Activated naive CD8-positive, alpha-beta T cell (primary cell): ENCODE results near the gene BPIFB1.

Experiments used
- H3K27ac Mint-ChIP-seq: one replicate; pipeline ENCODE4 v1.8.0; 2021; ENCODE audit warnings: mixed read lengths
- H3K27me3 Mint-ChIP-seq: one replicate; pipeline ENCODE4 v1.8.0; 2021; ENCODE audit warnings: mixed read lengths
- H3K36me3 Mint-ChIP-seq: one replicate; pipeline ENCODE4 v1.8.0; 2021; ENCODE audit warnings: mixed read lengths
- H3K4me1 Mint-ChIP-seq: one replicate; pipeline ENCODE4 v1.8.0; 2021; ENCODE audit warnings: low read depth, mixed read lengths
- H3K4me3 Mint-ChIP-seq: one replicate; pipeline ENCODE4 v1.8.0; 2021; ENCODE audit warnings: mild to moderate bottlenecking, mixed read lengths
- H3K9me3 Mint-ChIP-seq: one replicate; pipeline ENCODE4 v1.8.0; 2021; ENCODE audit warnings: low read depth, mixed read lengths

Gene BPIFB1

DNA sequence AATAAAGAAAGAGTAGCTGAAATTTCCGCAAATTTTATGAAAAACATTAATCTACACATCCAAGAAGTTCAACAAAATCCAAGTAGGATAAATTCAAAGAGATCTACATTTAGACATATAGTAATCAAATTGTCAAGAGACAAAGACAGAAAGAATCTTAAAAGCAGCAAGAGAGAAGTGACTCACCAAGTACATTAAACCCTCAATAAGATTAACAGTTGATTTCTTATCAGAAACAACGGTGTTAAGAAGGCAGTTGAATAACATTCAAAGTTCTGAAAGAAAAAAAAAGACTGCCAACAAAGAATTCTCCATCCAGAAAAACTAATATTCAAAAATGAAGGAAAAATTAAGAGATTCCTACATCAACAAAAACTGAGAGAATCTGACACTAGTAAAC, 28.0 kb upstream of the BPIFB1 start:
- Mint-ChIP-seq H3K27me3 (peaks cover 12% of the 10 kb centered on the region), H3K9me3 (peaks cover 3% of the 10 kb centered on the region), H3K27ac (no peak overlapping the region), H3K4me1 (no peaks in the 10 kb centered on the region), H3K36me3 (no peaks in the 10 kb centered on the region), H3K4me3 (no peak overlapping the region)

GRCh38 chr20:33257237-33257636, 25.8 kb upstream of the BPIFB1 start:
- Mint-ChIP-seq H3K4me3 (no peak overlapping the region), H3K4me1 (no peaks in the 10 kb centered on the region), H3K27ac (no peak overlapping the region), H3K36me3 (no peaks in the 10 kb centered on the region), H3K9me3 (peaks cover 3% of the 10 kb centered on the region), H3K27me3 (peaks cover 16% of the 10 kb centered on the region)

GRCh38 chr20:33259371-33259770, 23.6 kb upstream of the BPIFB1 start:
- Mint-ChIP-seq H3K4me1 (no peaks in the 10 kb centered on the region), H3K9me3 (peaks cover 1% of the 10 kb centered on the region), H3K27me3 (peaks cover 17% of the 10 kb centered on the region)

DNA sequence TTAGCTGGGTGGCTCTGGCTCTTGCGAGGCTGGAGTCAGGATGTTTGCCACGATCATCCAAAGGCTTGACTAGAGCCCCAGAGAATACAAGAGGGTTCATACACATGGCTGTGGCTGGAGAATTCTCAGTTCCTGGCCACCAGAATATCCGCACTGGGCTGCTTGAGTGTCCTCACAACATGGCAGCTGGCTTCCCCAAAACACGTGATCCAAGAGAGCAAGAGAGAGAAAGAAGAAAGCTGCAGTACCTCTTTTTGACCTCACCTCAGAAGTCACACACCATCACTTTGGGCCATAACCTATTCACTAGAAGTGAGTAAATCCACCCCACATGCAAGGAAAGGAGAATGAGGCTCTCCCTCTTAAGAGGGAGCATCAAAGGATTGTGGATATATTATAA, 21.5 kb upstream of the BPIFB1 start:
- H3K27ac Mint-ChIP-seq, result no peak overlapping the region

More at GRCh38 chr20:33259371-33259770, 23.6 kb upstream of the BPIFB1 start:
- H3K4me3 Mint-ChIP-seq, result no peak overlapping the region
- H3K27ac Mint-ChIP-seq, result no peak overlapping the region
- H3K36me3 Mint-ChIP-seq, result no peaks in the 10 kb centered on the region

DNA sequence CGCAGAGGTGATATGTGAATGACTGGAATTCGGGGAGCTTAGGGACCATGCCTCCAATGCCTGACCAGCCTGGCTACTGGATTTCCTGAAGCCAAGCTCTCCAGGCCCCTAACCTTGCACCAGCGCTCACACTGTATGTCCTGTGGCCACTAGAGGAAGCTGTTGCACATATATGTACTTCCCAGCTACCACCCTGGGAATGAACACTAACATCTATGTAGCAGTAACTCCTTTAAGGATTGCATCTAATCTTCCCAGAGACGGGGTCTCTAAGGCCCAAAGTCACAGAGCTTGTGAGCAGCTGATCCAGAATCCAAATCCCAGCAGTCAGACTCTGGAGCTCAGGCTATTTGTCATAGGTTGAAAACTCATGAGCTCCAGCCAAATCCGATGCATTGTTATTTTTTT, 20.4 kb upstream of the BPIFB1 start:
- Mint-ChIP-seq H3K36me3 (no peaks in the 10 kb centered on the region), H3K9me3 (no peaks in the 10 kb centered on the region), H3K4me3 (no peak overlapping the region), H3K27me3 (peaks cover 18% of the 10 kb centered on the region), H3K27ac (no peak overlapping the region), H3K4me1 (no peaks in the 10 kb centered on the region)

More for the DNA sequence above, 21.5 kb upstream of the BPIFB1 start:
- H3K4me1 Mint-ChIP-seq, result no peaks in the 10 kb centered on the region
- no peaks in the 10 kb centered on the region for H3K36me3 Mint-ChIP-seq
- H3K27me3 Mint-ChIP-seq, result peaks cover 19% of the 10 kb centered on the region
- H3K9me3 Mint-ChIP-seq, result no peaks in the 10 kb centered on the region
- H3K4me3 Mint-ChIP-seq, result no peak overlapping the region

GRCh38 chr20:33263784-33264183, 19.2 kb upstream of the BPIFB1 start:
- no peaks in the 10 kb centered on the region for H3K36me3 Mint-ChIP-seq
- no peak overlapping the region for H3K4me3 Mint-ChIP-seq
- H3K9me3 Mint-ChIP-seq, result no peaks in the 10 kb centered on the region
- peaks cover 22% of the 10 kb centered on the region for H3K27me3 Mint-ChIP-seq
- H3K27ac Mint-ChIP-seq, result no peak overlapping the region
- no peaks in the 10 kb centered on the region for H3K4me1 Mint-ChIP-seq

DNA sequence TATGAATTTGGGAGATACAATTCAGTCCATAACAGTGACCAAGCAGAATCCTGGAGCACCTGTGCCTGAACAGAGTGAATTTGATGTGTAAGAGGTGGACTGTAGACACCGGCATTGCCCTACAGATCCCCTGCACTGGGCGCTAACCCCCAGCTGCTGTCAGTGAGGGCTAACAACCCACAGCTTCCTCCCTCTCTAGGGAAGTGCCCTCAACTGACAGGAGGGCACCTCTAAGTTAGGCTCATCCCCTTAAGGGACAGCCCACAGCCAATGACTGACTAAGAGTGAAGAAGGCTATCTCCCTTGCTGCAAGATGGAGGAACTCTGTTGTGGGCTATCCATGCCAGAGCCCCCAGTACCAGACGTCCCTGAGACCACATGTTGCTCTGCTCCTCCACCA, 15.3 kb upstream of the BPIFB1 start:
- no peak overlapping the region for H3K27ac Mint-ChIP-seq
- no peaks in the 10 kb centered on the region for H3K9me3 Mint-ChIP-seq
- no peaks in the 10 kb centered on the region for H3K4me1 Mint-ChIP-seq
- no peaks in the 10 kb centered on the region for H3K36me3 Mint-ChIP-seq
- no peak overlapping the region for H3K4me3 Mint-ChIP-seq
- peaks cover 19% of the 10 kb centered on the region for H3K27me3 Mint-ChIP-seq

DNA sequence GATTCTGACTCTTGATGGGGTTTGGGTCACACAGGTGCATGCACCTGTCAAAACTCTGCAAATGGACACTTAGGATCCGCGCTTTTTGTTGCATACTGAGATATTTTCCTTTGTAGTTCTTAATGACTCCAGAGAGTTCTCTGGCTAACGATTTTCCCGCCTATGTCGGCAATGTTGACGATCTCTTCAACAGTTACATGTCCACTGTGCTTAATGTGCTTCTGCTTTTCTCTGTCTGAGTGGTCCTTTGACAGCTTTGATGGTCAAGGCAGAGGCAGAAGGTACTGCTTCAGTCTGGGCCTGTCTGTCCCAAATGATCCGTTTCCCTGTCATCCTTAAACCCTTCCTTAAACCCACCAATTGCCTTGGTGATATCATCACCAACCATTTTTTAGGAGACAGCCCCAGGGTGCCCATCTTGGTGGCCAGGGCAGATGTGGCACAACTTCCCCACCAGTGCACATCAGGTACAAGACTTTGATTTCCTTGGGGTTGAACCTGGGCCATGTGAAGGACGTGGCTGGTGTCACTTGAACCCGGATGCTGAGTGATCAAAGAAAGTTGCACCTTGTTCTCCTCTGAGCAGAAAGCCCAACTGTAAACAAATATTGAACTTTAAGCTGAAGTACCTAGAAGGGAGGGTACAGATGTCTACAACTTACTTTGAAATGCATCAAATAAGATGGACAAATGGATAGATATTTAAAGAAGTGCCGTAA, 10.7 kb upstream of the BPIFB1 start:
- H3K27ac Mint-ChIP-seq, result no peak overlapping the region
- no peak overlapping the region for H3K4me3 Mint-ChIP-seq
- no peaks in the 10 kb centered on the region for H3K36me3 Mint-ChIP-seq
- no peaks in the 10 kb centered on the region for H3K9me3 Mint-ChIP-seq
- no peaks in the 10 kb centered on the region for H3K4me1 Mint-ChIP-seq
- peaks cover 13% of the 10 kb centered on the region for H3K27me3 Mint-ChIP-seq

GRCh38 chr20:33273117-33273851, 9.7 kb upstream of the BPIFB1 start:
- Mint-ChIP-seq H3K36me3 (no peaks in the 10 kb centered on the region), H3K27me3 (peaks cover 9% of the 10 kb centered on the region)

DNA sequence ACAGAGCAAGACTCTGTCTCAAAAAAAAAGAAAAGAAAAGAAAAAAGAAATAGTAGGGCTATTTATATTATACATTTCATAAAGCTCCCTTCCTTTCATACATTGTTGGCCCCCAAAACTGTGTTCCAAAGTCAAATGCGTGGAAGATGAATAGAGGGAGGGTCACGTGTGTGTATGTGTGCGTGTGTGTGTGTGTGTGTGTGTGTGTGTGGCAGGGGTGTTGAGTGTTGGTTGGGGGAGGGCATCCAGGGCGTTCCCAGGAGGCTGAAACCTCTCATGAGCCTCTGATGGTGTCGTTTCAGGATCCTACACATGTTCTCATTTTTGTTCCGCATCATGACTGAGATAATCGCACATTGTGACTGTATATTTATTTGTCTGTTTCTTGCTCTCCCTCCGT, 7.8 kb upstream of the BPIFB1 start:
- Mint-ChIP-seq H3K4me3 (no peak overlapping the region), H3K36me3 (no peaks in the 10 kb centered on the region)

More at GRCh38 chr20:33273117-33273851, 9.7 kb upstream of the BPIFB1 start:
- Mint-ChIP-seq H3K4me1 (no peaks in the 10 kb centered on the region), H3K27ac (no peak overlapping the region), H3K4me3 (no peak overlapping the region), H3K9me3 (no peaks in the 10 kb centered on the region)

DNA sequence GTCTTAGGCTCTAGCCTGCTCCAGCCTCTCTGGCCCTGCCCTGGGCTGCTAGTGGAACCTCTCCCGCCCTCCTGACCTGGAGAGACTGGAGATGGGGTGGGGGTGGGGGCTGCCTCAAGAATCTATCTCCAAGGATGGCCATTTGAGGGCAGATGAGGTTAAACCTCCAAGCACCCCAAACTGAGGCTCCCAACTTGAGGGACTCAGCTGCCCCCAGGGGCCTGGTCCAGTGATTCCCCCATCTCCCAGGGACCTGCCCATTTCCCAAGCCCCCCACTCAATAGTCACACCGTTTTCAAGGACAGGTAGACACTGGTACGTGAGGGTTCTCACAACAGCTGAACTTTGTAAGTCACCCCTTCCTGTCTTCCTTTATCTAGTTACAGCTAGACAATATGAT, 7.1 kb upstream of the BPIFB1 start:
- Mint-ChIP-seq H3K36me3 (no peaks in the 10 kb centered on the region), H3K4me1 (no peaks in the 10 kb centered on the region), H3K4me3 (no peak overlapping the region), H3K27me3 (peaks cover 7% of the 10 kb centered on the region), H3K27ac (no peak overlapping the region), H3K9me3 (no peaks in the 10 kb centered on the region)

More for the DNA sequence above, 7.8 kb upstream of the BPIFB1 start:
- H3K4me1 Mint-ChIP-seq, result no peaks in the 10 kb centered on the region
- no peaks in the 10 kb centered on the region for H3K9me3 Mint-ChIP-seq
- H3K27me3 Mint-ChIP-seq, result peaks cover 7% of the 10 kb centered on the region
- no peak overlapping the region for H3K27ac Mint-ChIP-seq

DNA sequence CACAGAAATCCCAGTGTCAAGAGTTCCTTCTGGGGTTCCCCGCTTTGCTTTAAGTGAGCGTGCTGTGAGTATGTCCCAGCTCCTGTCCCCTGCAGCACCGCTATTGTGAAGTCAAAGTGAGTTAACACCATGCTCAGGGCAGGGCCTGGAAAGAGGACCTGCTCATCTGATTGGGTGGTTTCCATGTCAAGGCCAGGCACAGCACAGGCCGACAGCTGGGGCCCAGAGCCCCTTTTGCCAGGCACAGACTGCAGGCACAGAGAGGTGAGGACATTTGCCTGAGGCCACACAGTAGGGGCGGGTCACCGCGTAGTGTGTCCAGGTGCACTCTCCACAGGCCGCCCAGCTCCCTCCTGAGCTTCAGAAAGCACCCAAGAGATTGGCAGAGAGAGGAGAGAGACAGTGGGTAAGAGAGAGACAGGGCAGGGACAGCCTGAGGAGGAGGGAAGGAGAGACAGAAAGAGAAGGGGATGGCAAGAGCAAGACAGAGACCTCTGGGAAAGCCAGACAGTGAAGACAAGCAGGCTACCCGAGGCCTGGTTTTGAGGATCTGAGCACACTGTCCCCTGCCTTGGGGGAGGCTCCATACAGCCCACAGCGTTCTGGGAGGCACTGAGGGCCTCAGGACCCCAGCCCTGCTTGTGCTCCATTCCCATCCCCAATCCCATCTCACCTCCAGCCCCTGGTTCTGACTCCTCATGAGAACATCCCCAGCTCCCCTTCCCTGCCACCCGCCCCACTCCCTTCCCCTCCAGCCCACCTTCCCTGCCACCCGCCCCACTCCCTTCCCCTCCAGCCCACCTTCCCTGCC, 6.5 kb upstream of the BPIFB1 start:
- no peaks in the 10 kb centered on the region for H3K4me1 Mint-ChIP-seq
- H3K36me3 Mint-ChIP-seq, result no peaks in the 10 kb centered on the region
- H3K27me3 Mint-ChIP-seq, result peaks cover 4% of the 10 kb centered on the region
- H3K27ac Mint-ChIP-seq, result no peak overlapping the region
- H3K4me3 Mint-ChIP-seq, result no peak overlapping the region
- H3K9me3 Mint-ChIP-seq, result no peaks in the 10 kb centered on the region

DNA sequence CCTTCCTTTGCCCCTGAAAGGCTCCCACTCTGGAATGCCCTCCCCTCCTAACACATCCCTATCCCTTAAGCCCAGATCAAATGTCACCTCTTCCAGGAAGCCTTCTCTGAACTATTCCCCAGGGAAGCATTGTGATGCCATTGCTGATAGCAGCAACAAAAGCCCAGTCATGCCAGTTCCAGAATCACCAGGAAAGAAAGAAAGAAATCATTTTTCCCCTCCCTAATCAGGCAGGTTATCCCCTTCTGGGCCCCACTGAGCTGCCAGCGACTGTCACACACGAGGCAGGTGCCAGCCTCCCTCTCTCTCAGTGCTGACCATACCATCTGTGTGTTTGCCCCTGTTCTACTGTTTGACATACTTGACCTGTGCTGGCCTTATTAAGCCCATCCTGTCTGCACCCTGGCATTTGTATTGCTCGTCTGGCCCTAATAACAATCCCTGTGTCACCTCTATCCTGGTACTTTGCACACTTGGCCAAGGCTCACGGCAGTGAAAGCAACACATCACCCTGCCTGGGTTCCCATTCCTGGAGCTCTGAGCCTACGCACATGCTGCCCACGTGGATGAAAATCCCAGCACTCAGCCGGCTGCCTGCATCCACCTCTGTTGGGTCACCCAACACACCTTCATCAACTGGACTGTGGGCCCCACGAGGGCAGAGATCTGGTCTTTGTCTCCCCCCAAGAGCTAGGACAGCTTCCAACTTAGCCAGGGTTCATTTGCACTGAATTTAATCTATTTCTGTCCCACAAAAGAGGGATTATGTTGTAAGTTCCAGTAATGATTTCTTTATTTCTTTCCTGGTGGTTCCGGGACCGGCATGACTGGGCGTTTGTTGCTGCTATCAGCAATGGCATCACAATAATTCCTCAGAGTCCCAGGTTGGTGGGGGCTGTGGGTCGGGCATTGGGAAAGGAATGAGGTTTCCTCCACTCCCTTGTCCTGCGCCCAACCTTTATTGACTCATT, 5.3 kb upstream of the BPIFB1 start:
- H3K4me3 Mint-ChIP-seq, result no peak overlapping the region
- H3K27me3 Mint-ChIP-seq, result peaks cover 4% of the 10 kb centered on the region
- no peaks in the 10 kb centered on the region for H3K36me3 Mint-ChIP-seq
- H3K27ac Mint-ChIP-seq, result no peak overlapping the region
- H3K9me3 Mint-ChIP-seq, result no peaks in the 10 kb centered on the region
- H3K4me1 Mint-ChIP-seq, result no peaks in the 10 kb centered on the region

GRCh38 chr20:33278700-33279099, 4.3 kb upstream of the BPIFB1 start:
- H3K9me3 Mint-ChIP-seq, result no peaks in the 10 kb centered on the region
- H3K27me3 Mint-ChIP-seq, result peaks cover 6% of the 10 kb centered on the region
- H3K4me3 Mint-ChIP-seq, result no peak overlapping the region
- no peak overlapping the region for H3K27ac Mint-ChIP-seq
- no peaks in the 10 kb centered on the region for H3K36me3 Mint-ChIP-seq
- H3K4me1 Mint-ChIP-seq, result no peaks in the 10 kb centered on the region
